Measurements from ENCODE around the gene DHTKD1. TPM values are rescaled to one million over a fixed set of nuclear protein-coding genes. Genes with fewer than 3 reads are reported as not detected.

DHTKD1 gene
- total and polyA plus RNA-seq, 2 donors (not counting 1 experiment from before 2014, with no cell fraction given): 20.5 to 23.1 TPM

DNA sequence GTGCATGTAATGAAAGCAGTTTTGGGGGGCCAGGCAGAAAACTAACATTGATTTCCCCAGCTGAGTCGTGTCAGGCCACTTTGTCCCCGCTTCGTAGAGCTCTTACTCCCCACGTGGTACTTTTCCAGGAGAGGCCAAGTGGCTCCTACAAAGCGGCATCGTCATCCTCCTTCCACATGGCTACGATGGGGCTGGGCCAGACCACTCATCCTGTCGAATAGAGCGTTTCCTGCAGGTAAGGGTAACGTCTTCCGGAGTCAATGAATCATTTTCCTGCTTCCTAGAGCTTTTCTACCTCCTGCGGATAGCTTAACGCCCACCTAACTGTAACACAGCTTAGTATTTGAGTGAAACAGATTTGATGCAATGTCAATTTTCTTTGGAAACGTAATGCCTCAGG, 39.0 kb downstream of the DHTKD1 start:
- DNase-seq (ENCODE audit: low read depth in 2 of 2): no peak

DNA sequence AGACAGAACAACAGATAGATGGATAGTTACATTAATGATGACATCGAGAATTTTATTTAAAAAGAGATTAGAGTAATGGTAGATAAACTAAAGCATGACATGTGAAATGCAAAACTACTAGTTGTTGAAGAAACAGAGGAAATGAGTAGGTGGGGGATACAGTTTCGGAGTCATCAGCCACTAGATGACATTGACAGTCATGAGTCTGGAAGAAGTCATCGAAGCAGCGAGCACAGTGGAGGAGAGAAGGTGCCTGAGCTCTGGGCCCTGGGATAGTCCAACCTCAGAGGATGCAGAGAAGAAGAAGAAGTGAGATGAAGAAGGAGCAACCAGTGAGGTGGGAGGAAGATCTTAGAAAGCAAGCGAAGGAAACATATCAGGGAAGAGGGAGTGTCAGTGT, 40.5 kb downstream of the DHTKD1 start:
- TF ChIP-seq, protein P1, sequence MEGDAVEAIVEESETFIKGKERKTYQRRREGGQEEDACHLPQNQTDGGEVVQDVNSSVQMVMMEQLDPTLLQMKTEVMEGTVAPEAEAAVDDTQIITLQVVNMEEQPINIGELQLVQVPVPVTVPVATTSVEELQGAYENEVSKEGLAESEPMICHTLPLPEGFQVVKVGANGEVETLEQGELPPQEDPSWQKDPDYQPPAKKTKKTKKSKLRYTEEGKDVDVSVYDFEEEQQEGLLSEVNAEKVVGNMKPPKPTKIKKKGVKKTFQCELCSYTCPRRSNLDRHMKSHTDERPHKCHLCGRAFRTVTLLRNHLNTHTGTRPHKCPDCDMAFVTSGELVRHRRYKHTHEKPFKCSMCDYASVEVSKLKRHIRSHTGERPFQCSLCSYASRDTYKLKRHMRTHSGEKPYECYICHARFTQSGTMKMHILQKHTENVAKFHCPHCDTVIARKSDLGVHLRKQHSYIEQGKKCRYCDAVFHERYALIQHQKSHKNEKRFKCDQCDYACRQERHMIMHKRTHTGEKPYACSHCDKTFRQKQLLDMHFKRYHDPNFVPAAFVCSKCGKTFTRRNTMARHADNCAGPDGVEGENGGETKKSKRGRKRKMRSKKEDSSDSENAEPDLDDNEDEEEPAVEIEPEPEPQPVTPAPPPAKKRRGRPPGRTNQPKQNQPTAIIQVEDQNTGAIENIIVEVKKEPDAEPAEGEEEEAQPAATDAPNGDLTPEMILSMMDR (conservative IDR thresholded peaks at IDR 0.05 in 1 of 2, IDR thresholded peaks at IDR 0.05 in 1 of 2; ENCODE audit: low read depth in 1 of 2, low read length in 2 of 2): no peak
- no peak for TF ChIP-seq EZH2 (IDR thresholded peaks at IDR 0.05; ENCODE audit: low read length, missing control alignments)
- H2AFZ ChIP-seq (ENCODE audit: low read length): no peak overlapping the region
- no peak overlapping the region for H3K4me2 ChIP-seq (ENCODE audit: extremely low read depth, insufficient read depth, low read length)
- H4K20me1 ChIP-seq (ENCODE audit: control insufficient read depth, extremely low read depth, insufficient read depth, low read length): no peaks in the 10 kb centered on the region
- no peak for DNase-seq (ENCODE audit: low read depth in 2 of 2)
- H3K9me3 ChIP-seq (ENCODE audit: control insufficient read depth, insufficient read depth, low read depth, low read length): no peaks in the 10 kb centered on the region
- no peak overlapping the region for H3K27ac ChIP-seq (ENCODE audit: insufficient read depth, low read length)
- H3K4me3 ChIP-seq (replicated peaks in 1 of 4; ENCODE audit: control extremely low read depth in 1 of 4, insufficient read depth in 1 of 4, low read depth in 3 of 4, low read length in 4 of 4): no peak overlapping the region
- peaks cover 4% of the 10 kb centered on the region for H3K36me3 ChIP-seq (ENCODE audit: control insufficient read depth, insufficient read depth, low read length)
- H3K79me2 ChIP-seq (ENCODE audit: control insufficient read depth, insufficient read depth, low read length): no peaks in the 10 kb centered on the region
- no peak overlapping the region for H3K9ac ChIP-seq (ENCODE audit: insufficient read depth, low read length)
- no peaks in the 10 kb centered on the region for H3K27me3 ChIP-seq (ENCODE audit: control insufficient read depth, insufficient read depth, low read length)
- H3K4me1 ChIP-seq (ENCODE audit: control insufficient read depth, extremely low read depth, insufficient read depth, low read length): no peaks in the 10 kb centered on the region

More for the DNA sequence above, 39.0 kb downstream of the DHTKD1 start:
- TF ChIP-seq EZH2 (IDR thresholded peaks at IDR 0.05; ENCODE audit: low read length, missing control alignments): no peak
- TF ChIP-seq, protein P1 (conservative IDR thresholded peaks at IDR 0.05 in 1 of 2, IDR thresholded peaks at IDR 0.05 in 1 of 2; ENCODE audit: low read depth in 1 of 2, low read length in 2 of 2): no peak
- Histone ChIP-seq H4K20me1 (ENCODE audit: control insufficient read depth, extremely low read depth, insufficient read depth, low read length) (no peaks in the 10 kb centered on the region), H3K4me2 (ENCODE audit: extremely low read depth, insufficient read depth, low read length) (no peak overlapping the region), H3K79me2 (ENCODE audit: control insufficient read depth, insufficient read depth, low read length) (no peaks in the 10 kb centered on the region), H3K4me1 (ENCODE audit: control insufficient read depth, extremely low read depth, insufficient read depth, low read length) (no peaks in the 10 kb centered on the region), H3K36me3 (ENCODE audit: control insufficient read depth, insufficient read depth, low read length) (peaks cover 4% of the 10 kb centered on the region), H3K9me3 (ENCODE audit: control insufficient read depth, insufficient read depth, low read depth, low read length) (no peaks in the 10 kb centered on the region), H3K9ac (ENCODE audit: insufficient read depth, low read length) (no peak overlapping the region), H3K27ac (ENCODE audit: insufficient read depth, low read length) (no peak overlapping the region), H2AFZ (ENCODE audit: low read length) (no peak overlapping the region), H3K4me3 (replicated peaks in 1 of 4; ENCODE audit: control extremely low read depth in 1 of 4, insufficient read depth in 1 of 4, low read depth in 3 of 4, low read length in 4 of 4) (no peak overlapping the region), H3K27me3 (ENCODE audit: control insufficient read depth, insufficient read depth, low read length) (no peaks in the 10 kb centered on the region)

DNA sequence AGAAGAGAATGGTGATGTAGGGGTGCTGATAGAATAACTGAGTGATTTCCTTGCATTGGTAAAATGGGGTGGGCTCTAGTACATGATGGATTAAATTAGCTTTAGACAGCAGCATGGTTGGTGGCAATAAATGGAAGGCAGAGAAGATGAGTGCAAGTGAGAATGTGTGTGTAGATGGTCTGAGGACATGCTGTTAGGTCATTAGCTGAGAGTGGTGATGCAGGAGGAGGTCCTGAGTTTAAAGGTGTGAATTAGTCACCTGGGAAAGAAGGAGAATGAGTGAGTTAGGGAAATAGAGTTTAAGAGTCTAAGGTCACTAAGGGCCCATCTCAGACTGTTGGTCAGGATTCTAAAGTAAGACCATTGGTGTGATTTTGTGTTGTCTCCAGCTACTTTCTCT, 42.8 kb downstream of the DHTKD1 start:
- H3K36me3 ChIP-seq (ENCODE audit: control insufficient read depth, insufficient read depth, low read length): peaks cover 1% of the 10 kb centered on the region
- no peak for DNase-seq (ENCODE audit: low read depth in 2 of 2)
- no peak overlapping the region for H2AFZ ChIP-seq (ENCODE audit: low read length)
- no peak overlapping the region for H3K4me3 ChIP-seq (replicated peaks in 1 of 4; ENCODE audit: control extremely low read depth in 1 of 4, insufficient read depth in 1 of 4, low read depth in 3 of 4, low read length in 4 of 4)
- no peaks in the 10 kb centered on the region for H3K27me3 ChIP-seq (ENCODE audit: control insufficient read depth, insufficient read depth, low read length)
- TF ChIP-seq, protein P1 (conservative IDR thresholded peaks at IDR 0.05 in 1 of 2, IDR thresholded peaks at IDR 0.05 in 1 of 2; ENCODE audit: low read depth in 1 of 2, low read length in 2 of 2): no peak
- no peak for TF ChIP-seq EZH2 (IDR thresholded peaks at IDR 0.05; ENCODE audit: low read length, missing control alignments)
- no peaks in the 10 kb centered on the region for H3K9me3 ChIP-seq (ENCODE audit: control insufficient read depth, insufficient read depth, low read depth, low read length)
- H3K4me1 ChIP-seq (ENCODE audit: control insufficient read depth, extremely low read depth, insufficient read depth, low read length): no peaks in the 10 kb centered on the region
- H3K9ac ChIP-seq (ENCODE audit: insufficient read depth, low read length): no peak overlapping the region
- no peaks in the 10 kb centered on the region for H4K20me1 ChIP-seq (ENCODE audit: control insufficient read depth, extremely low read depth, insufficient read depth, low read length)
- no peaks in the 10 kb centered on the region for H3K79me2 ChIP-seq (ENCODE audit: control insufficient read depth, insufficient read depth, low read length)
- no peak overlapping the region for H3K27ac ChIP-seq (ENCODE audit: insufficient read depth, low read length)
- H3K4me2 ChIP-seq (ENCODE audit: extremely low read depth, insufficient read depth, low read length): no peak overlapping the region
